Panc1 (cell line): ENCODE results near the gene NCOR2.

ENCODE experiments used
- CTCF ChIP-seq: fragments of 450-650 bp; IDR thresholded peaks from 2 replicates; pipeline ENCODE4 v1.5.1; 2017; ENCODE audit warnings: mild to moderate bottlenecking
- POLR2AphosphoS5 ChIP-seq: IDR thresholded peaks from 2 replicates; pipeline ENCODE4 v1.6.1; 2012; ENCODE audit warnings: mild to moderate bottlenecking, low read depth, low read length, moderate library complexity

GRCh38 chr12:124595444-124595843, 28.0 kb upstream of the NCOR2 start:
- TF ChIP-seq POLR2AphosphoS5 (no peak), CTCF (no peak)
